Fibroblast of the conjunctiva (primary cell): ENCODE results near the gene JMY.

ENCODE experiments used
- DNase-seq: peaks from one replicate; pipeline ENCODE4 v3.0.0-alpha.2; 2010; ENCODE audit warnings: low read depth

The JMY gene

GRCh38 chr5:79235634-79236361 lies at the start of gene JMY:
Gene JMY (plus strand): TSS chr5:79236131. CDS start chr5:79236651, 520 bp downstream.
- DNase-seq, result peak; percentile 58

- no peak for DNase-seq
Measured at GRCh38 chr5:79186455-79186854, 49.5 kb upstream of the JMY start.

- no peak for DNase-seq
Measured at GRCh38 chr5:79189439-79190234, 46.3 kb upstream of the JMY start.

GRCh38 chr5:79190235-79190529 lies 45.7 kb upstream of the JMY start:
- DNase-seq, result no peak

DNA sequence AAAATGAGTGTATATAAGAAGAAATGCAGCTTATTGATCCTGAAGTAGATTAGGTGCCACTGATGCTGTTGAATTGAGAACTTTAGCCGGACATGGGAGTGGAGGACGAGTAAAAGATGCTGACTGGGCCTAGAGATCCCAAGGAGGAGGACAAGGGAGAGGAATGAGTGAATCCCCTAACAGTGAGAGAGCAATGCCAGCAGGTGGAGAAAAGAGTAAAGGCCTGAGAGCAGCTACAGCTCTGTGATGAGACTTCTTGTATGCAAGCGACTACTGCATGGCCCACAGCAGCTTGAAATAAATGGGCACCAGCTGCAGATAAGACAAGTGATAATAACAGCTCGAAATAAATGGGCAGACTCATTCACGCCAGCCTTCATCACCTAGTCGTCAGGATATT lies 44.5 kb upstream of the JMY start:
- no peak for DNase-seq

DNA sequence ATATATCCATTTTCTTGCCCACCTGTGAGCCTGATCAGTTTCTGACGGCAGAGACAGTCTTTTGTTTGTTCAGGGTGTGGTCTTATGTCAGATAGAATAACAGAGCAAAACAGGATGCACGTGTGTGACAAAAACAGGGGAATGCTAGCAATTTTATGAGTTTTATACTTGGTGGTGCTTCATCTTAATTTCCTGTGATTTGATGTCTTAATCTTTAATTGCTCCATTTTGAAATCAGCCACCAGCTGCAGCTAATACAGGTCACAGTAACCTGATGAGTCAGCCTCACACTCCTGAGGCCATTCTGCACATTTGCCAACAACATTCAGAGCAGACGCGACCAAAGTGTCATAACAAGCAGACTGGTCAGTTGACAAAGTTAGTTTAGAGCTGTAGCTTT lies 42.3 kb upstream of the JMY start:
- DNase-seq, result no peak

- DNase-seq, result no peak
Measured at GRCh38 chr5:79200573-79201183, 35.3 kb upstream of the JMY start.

DNA sequence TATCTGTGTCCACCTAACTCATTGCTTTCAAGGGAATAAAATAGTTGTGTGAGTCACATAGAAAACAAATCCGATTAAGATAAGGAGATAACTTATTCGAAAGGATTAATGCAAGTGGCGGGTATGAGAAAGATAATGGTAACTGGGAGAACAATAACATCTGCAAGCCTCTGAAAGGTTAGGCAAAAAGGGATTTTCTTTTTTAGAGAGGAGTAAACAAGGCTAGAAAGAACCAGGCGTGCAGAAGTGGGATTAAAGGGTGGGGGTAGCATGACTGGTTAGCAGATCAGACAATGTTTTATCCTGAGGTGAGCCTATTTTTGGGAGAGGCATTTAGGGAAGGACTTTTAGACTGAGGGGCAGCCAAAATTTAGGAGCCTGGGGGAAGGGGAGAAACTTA lies 34.7 kb upstream of the JMY start:
- DNase-seq, result no peak

- DNase-seq, result no peak
Measured at GRCh38 chr5:79202076-79202475, 33.9 kb upstream of the JMY start.

GRCh38 chr5:79205965-79206364 lies 30.0 kb upstream of the JMY start:
- DNase-seq, result no peak

DNA sequence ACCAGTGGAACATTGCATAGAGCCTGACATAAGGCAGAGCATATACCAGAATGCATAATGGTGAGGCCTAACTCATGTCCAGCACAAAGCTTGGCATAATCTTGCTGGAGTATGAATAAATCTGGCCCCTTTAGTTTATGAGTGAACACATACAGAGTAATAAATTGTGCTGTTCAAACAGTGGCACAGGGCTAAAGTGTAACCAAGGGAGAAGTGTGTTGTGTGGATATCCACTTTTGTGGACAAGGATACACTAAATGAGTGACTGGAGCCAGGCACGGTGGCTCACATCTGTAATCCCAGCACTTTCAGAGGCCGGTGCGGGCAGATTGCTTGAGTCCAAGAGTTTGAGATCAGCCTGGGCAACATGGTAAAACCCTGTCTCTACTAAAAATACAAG lies 29.4 kb upstream of the JMY start:
- no peak for DNase-seq

GRCh38 chr5:79209505-79209904 lies 26.4 kb upstream of the JMY start:
- DNase-seq, result no peak

GRCh38 chr5:79224286-79224984 lies 11.5 kb upstream of the JMY start:
- DNase-seq, result no peak

DNA sequence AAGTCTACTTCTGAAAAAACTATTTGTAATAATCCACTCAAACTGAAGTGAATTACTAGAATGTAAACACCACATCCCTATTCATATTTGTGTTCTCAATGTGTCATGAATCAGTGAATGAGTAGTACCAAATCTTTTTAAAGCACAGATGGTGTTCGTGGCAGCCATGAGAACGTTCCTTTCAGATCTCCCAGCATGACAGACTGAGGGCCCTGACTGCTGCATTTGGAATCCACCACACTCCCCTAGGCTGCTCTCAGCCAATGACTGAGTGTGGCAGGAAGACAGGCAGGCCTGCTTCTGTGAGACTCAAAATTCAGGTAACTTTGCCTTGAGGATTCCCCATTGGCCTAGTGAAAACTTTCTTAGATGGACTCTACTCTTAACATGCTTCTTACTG lies 10.9 kb upstream of the JMY start:
- no peak for DNase-seq

- DNase-seq, result no peak
Measured at GRCh38 chr5:79225441-79225840, 10.5 kb upstream of the JMY start.

GRCh38 chr5:79227484-79228025 lies 8.4 kb upstream of the JMY start:
- no peak for DNase-seq

DNA sequence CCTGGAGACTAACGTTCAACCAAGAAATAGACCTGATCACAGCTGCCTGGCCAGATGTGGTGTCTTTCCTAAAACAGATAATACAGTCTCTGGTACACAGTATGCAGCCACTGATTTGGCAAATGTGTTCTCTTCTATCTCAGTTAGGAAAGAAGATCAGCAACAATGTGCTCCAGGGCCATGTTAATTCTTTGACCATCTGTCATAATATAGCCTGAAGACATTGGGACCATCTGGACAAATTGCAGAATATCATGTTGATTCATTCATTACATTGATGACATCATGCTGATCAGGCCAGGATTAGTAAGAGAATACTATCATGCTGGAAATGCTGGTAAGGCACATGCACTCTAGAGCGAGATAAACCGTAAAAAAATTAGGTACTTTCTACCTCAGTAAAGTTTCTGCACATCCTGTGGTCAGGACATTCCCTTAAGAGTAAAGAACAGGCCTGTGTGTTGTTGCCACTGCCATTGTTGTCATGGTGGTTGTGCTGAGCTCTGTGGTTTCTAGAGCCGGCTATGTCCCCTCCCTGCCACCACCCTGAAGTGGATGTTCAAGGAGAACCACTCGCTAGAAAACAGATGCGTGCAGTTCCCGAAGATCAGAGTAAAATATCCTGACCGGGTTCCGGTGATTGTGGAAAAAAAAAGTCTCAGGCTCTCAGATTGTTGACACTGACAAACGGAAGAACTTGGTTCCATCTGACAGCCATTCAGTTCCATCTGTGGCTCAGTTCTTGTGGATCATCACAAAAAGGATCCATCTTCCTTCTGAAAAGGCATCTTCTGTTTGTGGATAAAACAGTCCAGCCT lies 6.4 kb upstream of the JMY start:
- DNase-seq, result peak; percentile 65

DNA sequence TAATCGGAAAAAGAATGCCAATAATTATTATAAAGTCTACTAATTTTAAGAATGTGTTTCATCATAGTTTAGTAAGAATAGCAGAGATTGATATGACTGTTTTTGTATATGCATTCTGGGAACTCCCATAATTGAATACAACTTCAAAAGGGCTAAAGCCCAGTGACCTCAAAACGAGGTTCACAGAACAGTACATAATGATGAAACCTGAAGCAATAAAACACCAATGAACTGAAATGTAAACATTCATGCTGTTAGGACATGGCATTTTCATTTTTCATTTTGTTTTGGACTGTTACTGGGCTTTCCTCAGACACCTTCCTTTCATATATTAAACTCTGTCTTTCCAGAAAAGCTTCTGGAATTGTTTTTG lies 684 bp upstream of the JMY start:
- peak; percentile 88 for DNase-seq

- DNase-seq, result no peak
Measured at GRCh38 chr5:79236362-79236969, 535 bp downstream of the JMY start.

DNA sequence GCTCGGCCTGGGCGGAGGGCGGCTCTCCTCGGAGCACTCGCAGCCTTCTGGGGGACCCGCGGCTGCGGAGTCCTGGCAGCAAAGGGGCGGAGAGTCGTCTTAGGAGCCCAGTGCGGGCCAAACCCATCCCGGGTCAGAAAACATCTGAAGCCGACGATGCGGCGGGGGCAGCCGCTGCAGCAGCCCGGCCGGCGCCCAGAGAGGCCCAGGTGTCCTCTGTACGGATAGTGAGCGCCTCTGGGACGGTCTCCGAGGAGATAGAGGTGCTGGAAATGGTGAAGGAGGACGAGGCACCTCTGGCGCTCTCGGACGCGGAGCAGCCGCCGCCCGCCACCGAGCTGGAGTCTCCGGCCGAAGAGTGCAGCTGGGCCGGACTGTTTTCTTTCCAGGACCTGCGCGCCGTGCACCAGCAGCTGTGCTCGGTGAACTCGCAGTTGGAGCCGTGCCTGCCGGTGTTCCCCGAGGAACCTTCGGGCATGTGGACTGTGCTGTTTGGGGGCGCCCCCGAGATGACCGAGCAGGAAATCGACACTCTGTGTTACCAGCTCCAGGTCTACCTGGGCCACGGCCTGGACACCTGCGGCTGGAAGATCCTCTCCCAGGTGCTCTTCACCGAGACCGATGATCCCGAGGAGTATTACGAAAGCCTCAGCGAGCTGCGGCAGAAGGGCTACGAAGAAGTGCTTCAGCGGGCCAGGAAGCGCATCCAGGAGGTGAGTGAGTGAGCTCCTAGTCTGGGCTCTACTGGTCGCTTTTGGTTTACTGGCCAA lies 1.2 kb downstream of the JMY start:
- DNase-seq, result no peak
